ENCODE measurements around the gene PRSS12. TPM values are rescaled to one million over a fixed set of nuclear protein-coding genes. Genes with fewer than 3 reads are reported as not detected.

The PRSS12 gene
- total RNA-seq, 1 experiment from 2014 or later, result 5.4 TPM

GRCh38 chr4:118237531-118237930 lies 115.3 kb downstream of the PRSS12 start:
- Mint-ChIP-seq H3K27ac (no peak overlapping the region), H3K36me3 (ENCODE audit: insufficient read depth in 1 of 3, low read depth in 3 of 3) (no peaks in the 10 kb centered on the region), H3K9me3 (no peaks in the 10 kb centered on the region; a peak in 1 of 5 replicates), H3K27me3 (ENCODE audit: low read depth) (no peaks in the 10 kb centered on the region), H3K4me1 (peaks cover 0 to 13% of the 10 kb centered on the region in 2 experiments; a peak in 2 of 4 replicates), H3K4me3 (no peak overlapping the region)
- H3K23ac ChIP-seq (ENCODE audit: insufficient read length, low read depth, low read length), result no peak overlapping the region
- H2BK20ac ChIP-seq (ENCODE audit: low read depth, low read length, poor library complexity, severe bottlenecking), result no peak overlapping the region
- no peaks in the 10 kb centered on the region for H3K4me1 ChIP-seq (ENCODE audit: insufficient read depth, low read length)
- H3K18ac ChIP-seq (ENCODE audit: insufficient read length, low read depth, low read length), result no peak overlapping the region
- no peak overlapping the region for H3K4me2 ChIP-seq (ENCODE audit: insufficient read depth, insufficient read length, low read length)
- no peak overlapping the region for H3K56ac ChIP-seq (ENCODE audit: insufficient read length, low read depth, low read length)
- H3K23me2 ChIP-seq (ENCODE audit: insufficient read length, low read depth, low read length, poor library complexity, severe bottlenecking), result no peaks in the 10 kb centered on the region
- H3K14ac ChIP-seq (ENCODE audit: insufficient read depth, low read length), result no peak overlapping the region
- H2AK5ac ChIP-seq (ENCODE audit: insufficient read length, low read length), result no peak overlapping the region
- no peak overlapping the region for H3K27ac ChIP-seq (ENCODE audit: insufficient read length, low read depth, low read length)
- H2BK120ac ChIP-seq (ENCODE audit: low read depth, low read length, poor library complexity, severe bottlenecking), result no peak overlapping the region
- H4K20me1 ChIP-seq (ENCODE audit: control insufficient read depth, insufficient read depth, insufficient read length), result no peaks in the 10 kb centered on the region
- TF ChIP-seq CTCF (conservative IDR thresholded peaks at IDR 0.05), result no peak
- no peak overlapping the region for H2BK15ac ChIP-seq (ENCODE audit: low read depth, low read length)
- no peak overlapping the region for H2BK5ac ChIP-seq (ENCODE audit: insufficient read length, low read length)
- H2BK12ac ChIP-seq (ENCODE audit: insufficient read length, low read depth, low read length), result no peak overlapping the region
- no CpG with 5 or more reads among the region's 2 CpGs for WGBS (ENCODE audit: extremely low coverage, insufficient read length, low lambda C conversion rate)
- no peak overlapping the region for H3T11ph ChIP-seq (ENCODE audit: low read length)
- no peaks in the 10 kb centered on the region for H3K9me3 ChIP-seq (ENCODE audit: control insufficient read depth, low read depth, low read length)
- no peak overlapping the region for H3K4ac ChIP-seq (ENCODE audit: low read depth, low read length)
- no peaks in the 10 kb centered on the region for H3K27me3 ChIP-seq (ENCODE audit: insufficient read depth, low read length)
- H4K91ac ChIP-seq (ENCODE audit: insufficient read length, low read depth, low read length), result no peak overlapping the region
- no peaks in the 10 kb centered on the region for H3K79me2 ChIP-seq (ENCODE audit: insufficient read depth, low read length)
- DNase-seq, result no peak
- H3K9ac ChIP-seq (ENCODE audit: extremely low read depth, insufficient read length, low read length), result no peak overlapping the region
- H4K8ac ChIP-seq (replicated peaks; ENCODE audit: insufficient read length, low read depth, low read length), result no peak overlapping the region
- H2AFZ ChIP-seq (ENCODE audit: low read length), result no peak overlapping the region
- no peaks in the 10 kb centered on the region for H3K79me1 ChIP-seq (ENCODE audit: insufficient read depth, low read depth, low read length, poor library complexity, severe bottlenecking)
- no peak overlapping the region for H4K5ac ChIP-seq (ENCODE audit: insufficient read length, low read depth, low read length)
